CD4-positive, alpha-beta T cell (primary cell): ENCODE data around the gene CDKAL1. TPM values are rescaled to one million over a fixed set of nuclear protein-coding genes. Genes with fewer than 3 reads are reported as not detected.

Experiments
- ATAC-seq: fragments of 200-7000 bp; cut with Tn5 transposase; one replicate; pipeline ENCODE4 v1.10.0; 2022; ENCODE audit warnings: mild to moderate bottlenecking; ENCODE audit not compliant: poor library complexity
- CTCF ChIA-PET: fragments of 350-600 bp; sonication (Branson Sonifier 250); formaldehyde crosslinking; loops from one replicate; lab custom pipeline; 2021; ENCODE audit warnings: antibody characterized with exemption, inconsistent platforms; lab: Charles Lee
- POLR2A ChIA-PET: fragments of 350-600 bp; sonication (Branson Sonifier 250); formaldehyde crosslinking; loops from one replicate; lab custom pipeline; 2021; ENCODE audit warnings: antibody characterized with exemption, inconsistent platforms; lab: Charles Lee
- DNase-seq, 14 experiments: peaks; one replicate each; pipeline ENCODE4 v3.0.0-alpha.2; 2013 to 2020; ENCODE audit warnings: mixed read lengths in 2 of 14
- H3K27ac ChIP-seq, 2 donors: one replicate each; pipeline versions ENCODE4 v1.5.1 to v1.7.0; 2013; ENCODE audit warnings: low read length in 2 of 2, low read depth in 1 of 2, mild to moderate bottlenecking in 1 of 2
- H3K27me3 ChIP-seq, 2 experiments: 1 replicate in 1 of 2; 2 replicates in 1 of 2; pipeline versions ENCODE4 v1.6.1 to v1.7.0; 2013; ENCODE audit warnings: low read length in 2 of 2, control low read depth in 1 of 2, mild to moderate bottlenecking in 1 of 2, moderate library complexity in 1 of 2; ENCODE audit not compliant: insufficient read depth in 2 of 2, control insufficient read depth in 1 of 2
- H3K36me3 ChIP-seq: one replicate; pipeline ENCODE4 v1.6.1; 2013; ENCODE audit warnings: low read length, control low read depth; ENCODE audit not compliant: insufficient read depth
- H3K4me1 ChIP-seq: one replicate; pipeline ENCODE4 v1.6.1; 2013; ENCODE audit warnings: low read length, control low read depth; ENCODE audit not compliant: insufficient read depth
- H3K4me3 ChIP-seq: one replicate; pipeline ENCODE4 v1.5.1; 2013; ENCODE audit warnings: mild to moderate bottlenecking, low read length, moderate library complexity
- H3K9me3 ChIP-seq, 2 experiments: 1 replicate in 1 of 2; 2 replicates in 1 of 2; pipeline versions ENCODE4 v1.6.1 to v1.7.0; 2013; ENCODE audit warnings: low read length in 2 of 2, mild to moderate bottlenecking in 2 of 2, control low read depth in 1 of 2, moderate library complexity in 1 of 2; ENCODE audit not compliant: control insufficient read depth in 1 of 2, insufficient read depth in 1 of 2
- H3K27ac Mint-ChIP-seq: one replicate; pipeline ENCODE4 v1.8.0; 2020; ENCODE audit warnings: mixed read lengths
- H3K27me3 Mint-ChIP-seq: one replicate; pipeline ENCODE4 v1.8.0; 2021; ENCODE audit warnings: mixed read lengths
- H3K36me3 Mint-ChIP-seq: one replicate; pipeline ENCODE4 v1.8.0; 2021; ENCODE audit warnings: low read depth, mixed read lengths
- H3K4me1 Mint-ChIP-seq: one replicate; pipeline ENCODE4 v1.8.0; 2021; ENCODE audit warnings: low read depth, mixed read lengths
- H3K4me3 Mint-ChIP-seq: one replicate; pipeline ENCODE4 v1.8.0; 2020; ENCODE audit warnings: mild to moderate bottlenecking, mixed read lengths
- H3K9me3 Mint-ChIP-seq: one replicate; pipeline ENCODE4 v1.8.0; 2020; ENCODE audit warnings: mixed read lengths
- intact Hi-C, 2 experiments: fragments of 100-400 bp; cut with DNase I in 1 of 2; cut with micrococcal nuclease in 1 of 2; formaldehyde crosslinking; loops; one replicate each; pipeline versions ENCODE4 v1.15.1 to v1.9.0; 2023 to 2025; cut with DNase I, micrococcal nuclease
- total RNA-seq, 174 experiments: library from RNA in 2 of 174; stranded (reverse) in 2 of 174; gene quantifications; one replicate each; pipeline ENCODE4 v1.2.3 and lab custom pipeline; 2021 to 2026
- TF ChIP-seq, protein P1 (sequence below): fragments of 200-600 bp; IDR thresholded peaks from one replicate; pipeline ENCODE4 v1.8.0; 2022; ENCODE audit warnings: antibody characterized with exemption, mild to moderate bottlenecking

Gene CDKAL1
- total RNA-seq, 2 experiments from 2014 or later, result 21.3 to 23.9 TPM

DNA sequence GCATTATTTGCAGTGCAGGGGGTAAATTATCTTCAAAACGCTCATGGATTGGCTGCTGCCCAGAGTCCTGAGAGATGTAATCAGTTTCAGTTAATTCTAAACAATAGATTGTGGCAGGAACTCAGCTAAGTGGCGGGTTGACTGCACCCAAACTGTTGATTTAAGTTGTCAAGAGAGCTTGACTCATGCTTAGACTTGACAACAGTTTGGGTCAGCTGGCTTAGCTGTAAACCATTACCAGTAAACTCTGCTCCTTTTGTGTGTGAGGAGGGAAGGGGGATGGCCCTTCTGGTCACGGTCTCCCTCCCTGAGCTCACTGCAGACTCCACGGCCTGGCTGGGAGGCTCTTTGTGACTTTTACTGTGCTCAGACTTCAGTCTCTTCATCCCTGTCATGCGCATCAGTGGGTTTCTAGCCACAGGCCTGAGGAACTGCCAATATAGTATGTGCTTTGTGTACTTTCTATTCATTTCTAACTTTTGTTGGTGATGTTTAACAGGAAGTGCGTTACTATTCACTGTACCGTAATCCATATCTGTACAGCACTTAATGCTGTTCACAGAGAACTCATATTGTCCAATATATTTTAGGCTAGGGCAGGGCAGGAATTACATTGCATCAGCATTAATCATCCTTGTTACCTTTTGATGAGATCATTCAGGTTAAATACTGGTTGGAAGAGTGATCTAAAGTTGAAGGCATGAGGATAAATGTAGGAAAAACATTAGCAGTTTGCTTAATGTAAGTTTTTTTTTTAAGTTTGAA, 488.3 kb downstream of the CDKAL1 start:
- peaks cover 0 to 2% of the 10 kb centered on the region in 2 experiments for H3K9me3 ChIP-seq
- H3K4me3 Mint-ChIP-seq, result no peak overlapping the region
- no peaks in the 10 kb centered on the region for H3K27me3 ChIP-seq
- H3K27ac Mint-ChIP-seq, result no peak overlapping the region
- intact Hi-C loops, result no loop called here
- H3K27ac ChIP-seq, result no peak overlapping the region
- DNase-seq (no peak), ATAC-seq (no peak)
- no peaks in the 10 kb centered on the region for H3K4me1 ChIP-seq
- H3K9me3 Mint-ChIP-seq, result peaks cover 1% of the 10 kb centered on the region
- H3K36me3 ChIP-seq, result no peaks in the 10 kb centered on the region
- ChIA-PET CTCF (no interaction called here), POLR2A (no interaction called here)
- H3K27me3 Mint-ChIP-seq, result no peaks in the 10 kb centered on the region
- TF ChIP-seq, protein P1, sequence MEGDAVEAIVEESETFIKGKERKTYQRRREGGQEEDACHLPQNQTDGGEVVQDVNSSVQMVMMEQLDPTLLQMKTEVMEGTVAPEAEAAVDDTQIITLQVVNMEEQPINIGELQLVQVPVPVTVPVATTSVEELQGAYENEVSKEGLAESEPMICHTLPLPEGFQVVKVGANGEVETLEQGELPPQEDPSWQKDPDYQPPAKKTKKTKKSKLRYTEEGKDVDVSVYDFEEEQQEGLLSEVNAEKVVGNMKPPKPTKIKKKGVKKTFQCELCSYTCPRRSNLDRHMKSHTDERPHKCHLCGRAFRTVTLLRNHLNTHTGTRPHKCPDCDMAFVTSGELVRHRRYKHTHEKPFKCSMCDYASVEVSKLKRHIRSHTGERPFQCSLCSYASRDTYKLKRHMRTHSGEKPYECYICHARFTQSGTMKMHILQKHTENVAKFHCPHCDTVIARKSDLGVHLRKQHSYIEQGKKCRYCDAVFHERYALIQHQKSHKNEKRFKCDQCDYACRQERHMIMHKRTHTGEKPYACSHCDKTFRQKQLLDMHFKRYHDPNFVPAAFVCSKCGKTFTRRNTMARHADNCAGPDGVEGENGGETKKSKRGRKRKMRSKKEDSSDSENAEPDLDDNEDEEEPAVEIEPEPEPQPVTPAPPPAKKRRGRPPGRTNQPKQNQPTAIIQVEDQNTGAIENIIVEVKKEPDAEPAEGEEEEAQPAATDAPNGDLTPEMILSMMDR, result no peak
- no peaks in the 10 kb centered on the region for H3K4me1 Mint-ChIP-seq
- peaks cover 39% of the 10 kb centered on the region for H3K36me3 Mint-ChIP-seq
- no peak overlapping the region for H3K4me3 ChIP-seq

- H3K27ac ChIP-seq, result no peak overlapping the region
- ATAC-seq, result no peak
- POLR2A ChIA-PET, result no interaction called here
Observed at GRCh38 chr6:21023210-21023609, 489.0 kb downstream of the CDKAL1 start.

DNA sequence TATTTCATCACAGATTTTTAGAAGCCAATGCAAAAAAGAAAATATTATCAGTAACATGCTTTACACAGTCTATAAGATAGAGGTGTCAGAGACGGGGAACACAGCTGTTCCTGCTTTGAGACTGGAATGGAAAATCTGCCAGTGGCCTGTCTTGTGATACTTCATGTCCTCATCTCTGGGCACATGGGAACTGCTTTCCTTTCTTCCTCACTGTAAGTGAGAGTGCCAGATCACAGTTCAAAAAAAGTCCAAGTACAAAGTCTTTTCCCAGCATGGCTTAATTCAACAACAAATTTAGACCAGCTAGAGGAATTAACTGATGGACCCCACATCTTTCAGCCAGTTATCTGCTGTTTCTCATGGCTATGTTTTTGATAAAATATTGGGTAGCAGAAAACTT, 490.4 kb downstream of the CDKAL1 start:
- ATAC-seq (no peak), DNase-seq (no peak)
- Histone ChIP-seq H3K4me3 (no peak overlapping the region), H3K27ac (no peak overlapping the region), H3K27me3 (no peaks in the 10 kb centered on the region), H3K36me3 (no peaks in the 10 kb centered on the region), H3K4me1 (no peaks in the 10 kb centered on the region), H3K9me3 (peaks cover 0 to 5% of the 10 kb centered on the region in 2 experiments)
- intact Hi-C loops, result no loop called here
- Mint-ChIP-seq H3K4me3 (no peak overlapping the region), H3K36me3 (peaks cover 60% of the 10 kb centered on the region), H3K9me3 (peaks cover 3% of the 10 kb centered on the region), H3K4me1 (no peaks in the 10 kb centered on the region), H3K27ac (no peak overlapping the region), H3K27me3 (no peaks in the 10 kb centered on the region)
- TF ChIP-seq, protein P1, result no peak
- ChIA-PET POLR2A (no interaction called here), CTCF (no interaction called here)

More at GRCh38 chr6:21023210-21023609, 489.0 kb downstream of the CDKAL1 start:
- DNase-seq, result no peak
- Mint-ChIP-seq H3K9me3 (peaks cover 3% of the 10 kb centered on the region), H3K36me3 (peaks cover 46% of the 10 kb centered on the region), H3K27ac (no peak overlapping the region), H3K4me1 (no peaks in the 10 kb centered on the region), H3K4me3 (no peak overlapping the region), H3K27me3 (no peaks in the 10 kb centered on the region)
- CTCF ChIA-PET, result no interaction called here
- TF ChIP-seq, protein P1, result no peak
- Histone ChIP-seq H3K4me1 (no peaks in the 10 kb centered on the region), H3K9me3 (peaks cover 0 to 5% of the 10 kb centered on the region in 2 experiments), H3K4me3 (no peak overlapping the region), H3K36me3 (no peaks in the 10 kb centered on the region), H3K27me3 (no peaks in the 10 kb centered on the region)
- intact Hi-C loops, result no loop called here
